Stimulated activated naive CD8-positive, alpha-beta T cell treated with anti-CD3 and anti-CD28 coated beads, Interleukin-15, Interleukin-2, amounts not matched to agents 100 ng/mL and 50 ng/mL, for 24 hours (primary cell): ENCODE results near the gene SLC35E3.

Experiments used
- H3K27ac Mint-ChIP-seq: one replicate; pipeline ENCODE4 v1.8.0; 2021; ENCODE audit warnings: mild to moderate bottlenecking, mixed read lengths
- H3K27me3 Mint-ChIP-seq: one replicate; pipeline ENCODE4 v1.8.0; 2021; ENCODE audit warnings: mixed read lengths
- H3K36me3 Mint-ChIP-seq: one replicate; pipeline ENCODE4 v1.8.0; 2021; ENCODE audit warnings: low read depth, mixed read lengths
- H3K4me1 Mint-ChIP-seq: one replicate; pipeline ENCODE4 v1.8.0; 2021; ENCODE audit warnings: low read depth, mixed read lengths
- H3K4me3 Mint-ChIP-seq: one replicate; pipeline ENCODE4 v1.8.0; 2021; ENCODE audit warnings: mild to moderate bottlenecking, mixed read lengths
- H3K9me3 Mint-ChIP-seq: one replicate; pipeline ENCODE4 v1.8.0; 2021; ENCODE audit warnings: mixed read lengths

SLC35E3 gene

DNA sequence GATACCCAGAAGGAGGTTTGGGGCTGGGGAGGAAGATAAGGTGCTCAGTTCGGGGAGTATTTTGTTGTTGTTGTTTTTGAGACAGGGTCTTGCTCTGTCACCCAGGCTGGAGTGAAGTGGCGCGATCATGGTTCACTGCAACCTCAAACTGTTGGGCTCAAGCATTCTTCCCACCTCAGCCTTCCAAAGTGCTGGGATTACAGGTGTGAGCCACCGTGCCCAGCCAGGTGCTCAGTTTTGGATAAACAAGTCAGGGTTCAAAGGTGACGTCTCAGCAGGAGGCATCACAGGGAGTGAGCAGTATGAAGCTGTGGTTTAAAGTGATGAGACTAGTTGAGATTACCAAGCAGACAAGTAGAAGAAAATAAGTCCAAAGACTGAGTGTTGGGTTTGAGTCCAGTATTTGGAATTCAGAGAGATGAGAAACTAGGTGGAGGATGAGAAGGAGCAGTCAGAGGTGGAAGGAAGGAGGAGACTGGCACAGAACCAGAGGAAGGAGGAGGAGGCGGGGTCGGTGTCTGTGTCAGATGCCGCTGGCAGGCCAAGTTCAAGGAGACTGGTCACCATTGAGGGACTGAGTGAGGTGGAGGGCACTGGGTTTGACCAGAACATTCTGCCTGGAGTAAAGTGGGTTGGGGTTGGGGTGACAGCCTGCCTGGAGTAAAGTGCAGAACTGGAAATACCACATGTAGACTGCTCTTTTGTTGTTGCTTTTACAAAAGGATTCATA is 16.1 kb downstream of the SLC35E3 start:
- Mint-ChIP-seq H3K4me1 (no peaks in the 10 kb centered on the region), H3K27ac (no peak overlapping the region), H3K36me3 (peaks cover 52% of the 10 kb centered on the region), H3K27me3 (no peaks in the 10 kb centered on the region), H3K4me3 (no peak overlapping the region), H3K9me3 (no peaks in the 10 kb centered on the region)

DNA sequence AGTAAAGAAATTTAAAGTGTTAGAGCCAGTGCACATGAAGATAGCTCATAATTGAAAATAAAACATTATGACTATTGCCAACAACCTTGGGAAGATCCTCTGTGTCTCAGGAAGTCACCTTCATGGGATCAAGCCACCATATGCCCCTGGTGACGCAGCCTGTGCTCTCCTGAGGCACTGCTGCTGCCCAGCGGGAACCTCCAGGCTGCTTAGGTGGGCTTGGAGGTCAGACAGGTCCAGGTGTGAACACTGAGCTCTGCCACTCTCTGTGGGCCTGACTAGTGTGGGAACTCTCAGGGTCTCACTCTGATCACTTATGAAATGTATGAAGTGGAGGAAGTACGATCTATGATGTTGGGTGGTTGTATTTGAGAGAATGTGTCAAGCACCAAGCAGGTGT is 16.7 kb downstream of the SLC35E3 start:
- H3K4me3 Mint-ChIP-seq, result no peak overlapping the region
- peaks cover 48% of the 10 kb centered on the region for H3K36me3 Mint-ChIP-seq
- no peak overlapping the region for H3K27ac Mint-ChIP-seq
- H3K4me1 Mint-ChIP-seq, result no peaks in the 10 kb centered on the region
- no peaks in the 10 kb centered on the region for H3K27me3 Mint-ChIP-seq
- no peaks in the 10 kb centered on the region for H3K9me3 Mint-ChIP-seq

DNA sequence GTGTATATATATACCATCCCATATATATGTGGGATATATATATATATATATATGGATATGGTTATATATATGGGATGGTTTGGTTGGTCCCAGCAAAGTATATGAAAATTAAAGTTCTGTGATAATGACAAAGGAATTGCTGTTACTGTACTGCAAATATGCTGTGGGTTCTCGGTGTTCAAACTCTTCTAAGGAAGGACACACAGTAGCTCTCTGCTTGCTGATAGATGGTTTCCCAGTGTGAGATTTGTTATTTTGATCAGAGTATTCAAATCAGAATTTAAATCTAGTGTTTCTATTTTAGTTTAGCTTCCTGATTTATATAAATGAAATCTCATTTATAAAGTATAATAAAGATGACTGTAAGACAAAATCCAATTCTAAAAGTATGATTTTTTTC is 19.7 kb downstream of the SLC35E3 start:
- Mint-ChIP-seq H3K4me1 (no peaks in the 10 kb centered on the region), H3K27ac (no peak overlapping the region), H3K9me3 (no peaks in the 10 kb centered on the region), H3K27me3 (no peaks in the 10 kb centered on the region), H3K36me3 (peaks cover 33% of the 10 kb centered on the region), H3K4me3 (no peak overlapping the region)

DNA sequence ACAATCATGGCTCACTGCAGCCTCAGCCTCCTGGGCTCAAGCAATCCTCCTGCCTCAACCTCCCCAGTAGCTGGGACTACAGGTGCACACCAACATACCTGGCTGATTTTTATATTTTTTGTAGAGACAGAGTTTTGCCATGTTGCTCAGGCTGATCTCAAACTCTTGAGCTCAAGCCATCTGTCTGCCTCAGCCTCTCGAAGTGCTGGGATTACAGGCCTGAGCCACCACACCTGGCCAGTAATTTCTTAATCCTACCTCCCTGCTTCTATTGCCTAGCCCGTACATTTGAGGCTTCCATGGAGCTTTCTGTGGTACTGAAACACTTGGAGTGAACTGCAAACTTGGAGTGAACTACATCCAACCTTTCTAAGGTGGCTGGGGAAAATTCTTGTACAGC is 20.7 kb downstream of the SLC35E3 start:
- H3K27me3 Mint-ChIP-seq, result no peaks in the 10 kb centered on the region
- no peak overlapping the region for H3K27ac Mint-ChIP-seq
- H3K4me1 Mint-ChIP-seq, result no peaks in the 10 kb centered on the region
- no peaks in the 10 kb centered on the region for H3K9me3 Mint-ChIP-seq
- H3K4me3 Mint-ChIP-seq, result no peak overlapping the region
- H3K36me3 Mint-ChIP-seq, result peaks cover 27% of the 10 kb centered on the region

DNA sequence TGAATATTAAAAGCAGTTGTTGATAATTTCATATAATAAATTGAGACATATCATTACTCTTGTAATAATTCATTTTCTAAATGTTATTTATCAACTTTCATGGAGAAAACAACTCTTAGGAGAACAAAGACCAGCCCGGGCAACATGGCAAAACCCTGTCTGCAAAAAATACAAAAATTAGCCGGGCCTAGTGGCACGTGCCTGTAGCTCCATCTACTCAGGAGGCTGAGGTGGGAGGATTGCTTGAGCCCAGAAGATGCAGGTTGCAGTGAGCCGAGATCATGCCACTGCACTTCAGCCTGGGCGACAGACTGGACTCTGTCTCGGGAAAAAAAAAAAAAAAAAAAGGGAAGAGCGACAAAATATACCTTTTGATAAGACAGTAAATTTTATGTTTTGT is 21.2 kb downstream of the SLC35E3 start:
- peaks cover 22% of the 10 kb centered on the region for H3K36me3 Mint-ChIP-seq
- H3K9me3 Mint-ChIP-seq, result no peaks in the 10 kb centered on the region
- H3K27ac Mint-ChIP-seq, result no peak overlapping the region
- H3K4me1 Mint-ChIP-seq, result no peaks in the 10 kb centered on the region
- no peak overlapping the region for H3K4me3 Mint-ChIP-seq
- no peaks in the 10 kb centered on the region for H3K27me3 Mint-ChIP-seq

DNA sequence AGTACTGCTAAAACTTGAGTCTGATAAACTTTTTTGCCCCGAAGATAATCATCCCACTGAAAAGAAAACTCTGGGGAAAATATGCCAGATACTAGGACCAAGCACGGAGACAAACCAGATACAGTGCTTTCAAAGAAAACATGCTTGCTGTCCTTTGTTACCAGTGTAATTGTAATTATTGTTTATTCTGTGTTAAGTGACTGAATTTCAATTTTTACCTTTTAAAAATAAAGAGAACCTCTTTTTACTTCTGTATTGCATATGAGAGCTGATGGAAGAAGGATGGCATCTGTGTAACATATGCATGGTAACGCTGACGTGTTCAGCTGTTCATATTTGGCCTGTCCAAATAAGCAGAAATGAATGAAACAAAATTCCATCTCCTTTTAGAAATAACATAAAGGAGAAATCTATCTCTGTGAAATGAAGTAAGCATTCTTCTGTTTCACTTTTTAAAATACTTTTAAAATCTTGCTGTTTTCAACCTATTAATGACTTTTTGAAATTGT is 22.5 kb downstream of the SLC35E3 start:
- Mint-ChIP-seq H3K9me3 (no peaks in the 10 kb centered on the region), H3K27ac (no peak overlapping the region), H3K4me3 (no peak overlapping the region), H3K27me3 (no peaks in the 10 kb centered on the region), H3K36me3 (peaks cover 16% of the 10 kb centered on the region), H3K4me1 (peaks cover 12% of the 10 kb centered on the region)

DNA sequence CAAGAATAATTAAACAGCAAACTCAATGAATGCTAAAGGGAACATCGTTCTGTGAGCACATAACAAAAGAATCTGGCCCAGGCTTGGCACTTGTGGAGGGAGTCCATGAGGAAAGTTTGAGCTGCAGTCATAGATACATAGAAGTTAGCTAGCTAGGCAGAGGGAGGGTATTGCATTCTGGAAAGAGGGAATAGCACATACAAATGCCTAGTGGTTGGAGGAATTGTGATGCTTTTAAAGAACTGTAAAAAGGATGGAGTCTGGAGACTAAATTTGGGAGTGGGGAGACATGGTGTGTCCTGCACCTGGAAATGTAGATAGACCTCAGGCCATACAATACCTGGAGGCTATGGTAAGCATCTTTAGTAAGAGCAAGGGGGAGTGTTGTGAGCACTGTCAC is 24.0 kb downstream of the SLC35E3 start:
- H3K9me3 Mint-ChIP-seq, result no peaks in the 10 kb centered on the region
- no peak overlapping the region for H3K4me3 Mint-ChIP-seq
- no peaks in the 10 kb centered on the region for H3K27me3 Mint-ChIP-seq
- H3K4me1 Mint-ChIP-seq, result peaks cover 19% of the 10 kb centered on the region
- peaks cover 4% of the 10 kb centered on the region for H3K36me3 Mint-ChIP-seq
- H3K27ac Mint-ChIP-seq, result peak overlapping the region; percentile 4

DNA sequence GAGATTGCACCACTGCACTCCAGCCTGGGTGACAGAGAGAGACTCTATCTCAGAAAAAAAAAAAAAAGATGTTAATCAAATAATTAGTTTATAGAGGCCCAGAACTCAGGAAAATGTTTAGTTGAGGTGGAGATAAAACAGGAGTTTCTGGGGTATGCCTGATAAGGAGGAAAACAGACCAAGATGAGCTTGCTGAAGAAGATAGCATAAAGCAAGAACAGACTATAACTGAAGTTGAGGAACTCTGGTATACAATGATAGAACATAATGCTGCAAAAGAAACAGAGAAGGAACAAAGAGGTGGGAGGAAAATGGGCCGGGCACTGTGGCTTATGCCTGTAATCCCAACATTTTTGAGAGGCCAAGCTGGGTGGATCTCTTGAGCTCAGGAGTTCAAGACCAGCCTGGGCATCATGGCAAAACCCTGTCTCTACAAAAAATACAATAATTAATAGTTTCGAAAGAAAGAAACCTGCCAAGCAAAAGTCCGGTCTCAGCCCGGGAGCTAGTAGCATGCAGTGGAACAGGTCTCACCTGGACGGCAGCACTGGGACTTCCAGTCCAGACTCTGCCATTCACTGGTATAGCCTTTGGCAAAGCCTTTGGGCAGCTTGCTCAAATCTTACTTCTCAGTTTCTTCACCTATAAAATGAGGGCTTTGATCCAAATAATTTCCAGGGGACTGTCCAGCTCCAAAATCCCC is 25.4 kb downstream of the SLC35E3 start:
- H3K36me3 Mint-ChIP-seq, result peaks cover 4% of the 10 kb centered on the region
- no peak overlapping the region for H3K27ac Mint-ChIP-seq
- H3K4me3 Mint-ChIP-seq, result no peak overlapping the region
- no peaks in the 10 kb centered on the region for H3K27me3 Mint-ChIP-seq
- H3K4me1 Mint-ChIP-seq, result peaks cover 19% of the 10 kb centered on the region
- no peaks in the 10 kb centered on the region for H3K9me3 Mint-ChIP-seq

DNA sequence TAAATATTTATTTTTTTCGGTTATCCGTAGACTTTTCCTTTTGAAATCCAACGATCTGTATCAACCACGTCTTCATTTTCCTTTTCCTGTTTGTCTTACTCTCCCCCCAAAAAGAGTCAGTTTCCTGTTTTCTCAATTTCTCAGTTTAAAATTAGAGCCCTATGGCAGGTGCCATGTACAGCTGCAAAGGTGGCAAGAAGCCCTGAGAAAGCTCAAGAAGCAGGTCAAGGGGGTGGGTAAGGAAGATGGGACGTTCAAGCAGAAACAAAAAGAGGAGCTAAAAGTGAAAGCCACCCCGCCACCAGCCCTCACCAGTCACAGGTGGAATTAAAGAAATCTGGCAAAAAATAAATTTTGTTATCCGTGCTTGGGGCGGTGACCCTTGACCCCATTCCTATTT is 26.7 kb downstream of the SLC35E3 start:
- no peaks in the 10 kb centered on the region for H3K9me3 Mint-ChIP-seq
- H3K27me3 Mint-ChIP-seq, result no peaks in the 10 kb centered on the region
- peak overlapping the region; percentile 47 for H3K4me3 Mint-ChIP-seq
- no peaks in the 10 kb centered on the region for H3K36me3 Mint-ChIP-seq
- H3K27ac Mint-ChIP-seq, result peak overlapping the region; percentile 15
- peaks cover 19% of the 10 kb centered on the region for H3K4me1 Mint-ChIP-seq

DNA sequence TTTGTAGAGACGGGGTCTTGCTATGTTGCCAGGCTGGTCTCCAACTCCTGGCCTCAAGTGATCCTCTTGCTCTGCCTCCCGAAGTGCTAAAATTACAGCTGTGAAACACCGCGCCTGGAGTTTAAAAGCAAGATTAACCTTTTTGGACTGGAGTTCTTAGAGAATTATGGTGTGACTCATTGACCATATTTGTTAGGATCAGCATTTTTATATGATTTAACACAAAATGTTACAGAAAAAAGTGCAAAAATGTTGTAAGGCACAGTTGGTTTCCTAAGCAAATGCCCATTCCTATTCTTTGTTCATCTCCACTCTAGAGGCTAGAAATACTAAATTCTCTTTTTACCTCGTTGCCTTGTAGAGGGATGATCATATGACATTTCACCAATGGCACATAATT is 27.6 kb downstream of the SLC35E3 start:
- no peak overlapping the region for H3K4me3 Mint-ChIP-seq
- no peaks in the 10 kb centered on the region for H3K36me3 Mint-ChIP-seq
- no peaks in the 10 kb centered on the region for H3K27me3 Mint-ChIP-seq
- H3K9me3 Mint-ChIP-seq, result no peaks in the 10 kb centered on the region
- peaks cover 19% of the 10 kb centered on the region for H3K4me1 Mint-ChIP-seq
- H3K27ac Mint-ChIP-seq, result no peak overlapping the region

DNA sequence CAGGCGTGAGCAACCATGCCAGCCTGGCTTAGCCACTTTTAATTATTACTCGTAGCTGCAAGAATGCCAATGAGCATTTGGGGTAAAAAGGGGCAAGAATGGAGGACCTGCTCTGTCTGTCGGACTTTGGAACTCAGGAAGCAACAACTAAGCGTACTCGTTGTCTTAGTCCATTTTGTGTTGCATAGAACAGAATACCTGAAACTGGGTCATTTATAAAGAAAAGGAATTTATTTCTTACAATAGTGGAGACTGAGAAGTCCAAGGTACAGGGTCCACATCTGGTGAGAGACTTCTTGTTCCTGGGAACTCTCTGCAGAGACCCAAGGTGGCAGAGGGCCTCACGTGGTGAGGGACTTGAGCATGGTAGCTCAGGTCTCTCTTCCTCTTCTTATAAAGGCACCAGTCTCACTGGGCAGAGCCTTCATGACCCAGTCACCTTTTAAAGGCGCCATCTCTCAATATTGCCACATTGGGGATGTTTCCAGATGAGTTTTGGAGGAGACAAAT is 29.2 kb downstream of the SLC35E3 start:
- H3K4me3 Mint-ChIP-seq, result no peak overlapping the region
- H3K27me3 Mint-ChIP-seq, result no peaks in the 10 kb centered on the region
- H3K36me3 Mint-ChIP-seq, result no peaks in the 10 kb centered on the region
- H3K4me1 Mint-ChIP-seq, result peaks cover 19% of the 10 kb centered on the region
- no peaks in the 10 kb centered on the region for H3K9me3 Mint-ChIP-seq
- no peak overlapping the region for H3K27ac Mint-ChIP-seq

DNA sequence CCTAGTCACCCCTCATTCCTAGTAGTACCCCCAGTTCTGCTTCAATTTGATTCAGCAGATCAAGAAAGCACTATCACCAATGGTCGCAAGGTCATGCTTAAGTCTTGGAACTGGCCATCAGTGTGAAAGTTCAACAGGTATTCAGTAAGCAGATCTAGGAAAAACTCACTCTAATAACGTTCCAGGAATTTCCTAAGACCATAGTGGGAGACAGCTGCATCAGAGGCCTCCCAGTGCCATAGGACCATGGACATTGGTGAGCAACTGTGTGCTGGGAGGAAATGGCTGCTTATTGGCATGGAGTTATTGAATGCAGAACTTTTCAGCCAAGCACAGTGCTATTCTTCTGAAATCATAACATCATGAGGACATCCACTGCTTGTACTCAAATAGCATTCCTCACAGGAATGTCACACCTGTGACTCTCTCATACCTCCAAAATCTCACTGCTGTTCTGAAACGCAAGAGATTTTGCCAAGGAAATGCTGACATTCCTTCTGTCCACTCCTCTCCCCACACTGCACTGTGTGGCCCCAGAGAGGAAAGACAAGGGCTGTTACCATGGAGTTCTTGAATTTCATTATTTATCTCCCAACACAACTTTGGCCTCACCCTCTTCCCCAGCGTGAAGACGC is 31.1 kb downstream of the SLC35E3 start:
- Mint-ChIP-seq H3K27ac (no peak overlapping the region), H3K36me3 (no peaks in the 10 kb centered on the region), H3K9me3 (no peaks in the 10 kb centered on the region), H3K4me3 (no peak overlapping the region), H3K27me3 (no peaks in the 10 kb centered on the region), H3K4me1 (peaks cover 19% of the 10 kb centered on the region)

DNA sequence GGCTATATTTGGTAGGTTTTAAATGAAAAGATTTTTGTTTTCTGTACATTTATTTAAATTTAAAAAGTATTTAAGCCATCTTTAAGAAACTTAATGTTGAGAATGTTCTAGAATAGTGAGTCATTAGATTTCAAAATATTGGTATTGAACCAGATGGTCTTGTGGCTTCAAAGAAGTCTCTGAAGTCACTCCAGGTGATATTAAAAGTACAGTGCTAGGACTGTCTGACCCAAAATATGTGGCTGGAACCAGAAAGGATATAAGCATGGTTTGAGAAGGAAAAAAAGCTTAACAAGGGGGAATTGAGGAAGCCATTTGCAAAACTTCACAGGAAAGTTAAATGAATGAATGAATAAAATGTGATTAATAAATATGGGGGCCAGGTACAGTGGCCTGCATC is 33.3 kb downstream of the SLC35E3 start:
- H3K27me3 Mint-ChIP-seq, result no peaks in the 10 kb centered on the region
- H3K9me3 Mint-ChIP-seq, result no peaks in the 10 kb centered on the region
- H3K36me3 Mint-ChIP-seq, result no peaks in the 10 kb centered on the region
- no peak overlapping the region for H3K4me3 Mint-ChIP-seq
- H3K4me1 Mint-ChIP-seq, result no peaks in the 10 kb centered on the region
- no peak overlapping the region for H3K27ac Mint-ChIP-seq

DNA sequence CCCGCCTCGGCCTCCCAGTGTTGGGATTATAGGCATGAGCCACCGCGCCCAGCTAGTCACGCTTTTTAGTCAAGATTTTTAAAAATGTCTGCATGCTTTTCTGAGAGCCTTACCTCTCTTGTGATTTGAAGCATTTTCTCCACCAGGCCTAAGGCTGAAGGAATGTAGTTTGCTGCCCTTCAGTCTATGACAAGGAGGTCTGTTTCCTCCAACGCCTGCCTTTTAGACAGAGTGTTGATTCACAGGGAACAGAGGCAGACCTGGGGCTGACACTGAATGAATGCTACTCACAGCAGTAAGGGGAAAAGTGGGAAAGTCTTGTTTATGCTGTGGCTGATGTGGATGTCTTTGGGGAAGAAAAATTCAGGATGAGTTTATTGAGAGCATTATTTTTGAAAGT is 34.8 kb downstream of the SLC35E3 start:
- Mint-ChIP-seq H3K4me1 (no peaks in the 10 kb centered on the region), H3K4me3 (no peak overlapping the region), H3K27ac (no peak overlapping the region), H3K9me3 (no peaks in the 10 kb centered on the region), H3K36me3 (no peaks in the 10 kb centered on the region), H3K27me3 (no peaks in the 10 kb centered on the region)

DNA sequence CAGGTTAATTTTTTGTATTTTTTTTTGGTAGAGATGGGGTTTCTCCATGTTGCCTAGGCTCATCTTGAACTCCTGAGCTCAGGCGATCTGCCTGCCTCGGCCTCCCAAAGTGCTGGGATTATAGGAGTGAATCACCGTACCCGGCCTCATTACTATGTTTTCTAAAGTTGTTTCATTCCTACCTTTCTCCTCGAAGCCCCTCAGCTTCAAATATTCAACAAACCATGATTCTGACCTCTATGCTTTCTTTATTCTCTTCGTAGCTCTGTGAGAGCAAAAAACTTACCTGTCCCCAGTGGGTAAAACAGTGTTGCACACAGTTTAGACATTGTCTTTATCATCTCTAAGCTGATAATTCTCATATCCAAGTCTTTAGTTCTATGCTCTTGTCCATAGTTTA is 35.8 kb downstream of the SLC35E3 start:
- Mint-ChIP-seq H3K27me3 (no peaks in the 10 kb centered on the region), H3K36me3 (no peaks in the 10 kb centered on the region), H3K27ac (no peak overlapping the region)

More for the DNA sequence above, 35.8 kb downstream of the SLC35E3 start:
- Mint-ChIP-seq H3K9me3 (no peaks in the 10 kb centered on the region), H3K4me1 (no peaks in the 10 kb centered on the region), H3K4me3 (no peak overlapping the region)
